HepG2 (cell line): ENCODE data around the gene NRN1L. TPM values are rescaled to one million over a fixed set of nuclear protein-coding genes. Genes with fewer than 3 reads are reported as not detected.

Experiments
- ELF4 ChIP-seq: sonication (generic); formaldehyde crosslinking; IDR thresholded peaks from 2 replicates; pipeline ENCODE4 v1.5.0; 2020; ENCODE audit warnings: missing genetic modification reagents, mild to moderate bottlenecking, moderate library complexity, borderline replicate concordance
- FOXJ3 ChIP-seq: sonication (generic); formaldehyde crosslinking; IDR thresholded peaks from 2 replicates; pipeline ENCODE4 v1.4.0; 2020; ENCODE audit warnings: missing genetic modification reagents, mild to moderate bottlenecking, borderline replicate concordance
- FOXK2 ChIP-seq: fragments of 450-650 bp; IDR thresholded peaks from 2 replicates; pipeline ENCODE4 v1.6.1; 2016
- HMG20B ChIP-seq: conservative IDR thresholded peaks from 2 replicates; pipeline ENCODE4 v1.6.1; 2016; ENCODE audit warnings: missing genetic modification reagents, missing compliant biosample characterization
- HOXA7 ChIP-seq: sonication (generic); formaldehyde crosslinking; IDR thresholded peaks from 2 replicates; pipeline ENCODE4 v1.8.1; 2022; ENCODE audit warnings: mild to moderate bottlenecking, missing genetic modification reagents, moderate library complexity
- HOXA9 ChIP-seq: sonication (generic); formaldehyde crosslinking; IDR thresholded peaks from 2 replicates; pipeline ENCODE4 v1.8.1; 2022; ENCODE audit warnings: missing genetic modification reagents, mild to moderate bottlenecking, moderate library complexity, borderline replicate concordance
- IRF9 ChIP-seq: sonication (generic); formaldehyde crosslinking; IDR thresholded peaks from 2 replicates; pipeline ENCODE4 v1.8.0; 2022; ENCODE audit warnings: missing genetic modification reagents, mild to moderate bottlenecking, borderline replicate concordance
- KAT2B ChIP-seq: fragments of 150-350 bp; IDR thresholded peaks from 2 replicates; pipeline ENCODE4 v1.6.1; 2014; ENCODE audit warnings: low read depth, low read length, borderline replicate concordance
- KDM3A ChIP-seq: IDR thresholded peaks from 2 replicates; pipeline ENCODE4 v1.6.1; 2018; ENCODE audit warnings: low read depth, missing compliant biosample characterization
- KLF13 ChIP-seq: sonication (generic); formaldehyde crosslinking; IDR thresholded peaks from 2 replicates; pipeline ENCODE4 v1.4.0; 2020; ENCODE audit warnings: mild to moderate bottlenecking, missing genetic modification reagents
- KLF6 ChIP-seq: IDR thresholded peaks from 2 replicates; pipeline ENCODE4 v1.8.0; 2016; ENCODE audit warnings: missing biosample characterization, missing genetic modification reagents
- MAFG ChIP-seq: sonication (generic); formaldehyde crosslinking; IDR thresholded peaks from 2 replicates; pipeline ENCODE4 v1.5.1; 2020; ENCODE audit warnings: mild to moderate bottlenecking, missing genetic modification reagents
- MAX ChIP-seq: IDR thresholded peaks from 2 replicates; pipeline ENCODE4 v1.6.1; 2012; ENCODE audit warnings: inconsistent platforms
- MYNN ChIP-seq: sonication (generic); formaldehyde crosslinking; IDR thresholded peaks from 2 replicates; pipeline ENCODE4 v1.4.0; 2020; ENCODE audit warnings: mild to moderate bottlenecking, low read depth, missing genetic modification reagents
- NCOA2 ChIP-seq: sonication (generic); formaldehyde crosslinking; IDR thresholded peaks from 2 replicates; pipeline ENCODE4 v1.8.0; 2022; ENCODE audit warnings: inconsistent platforms
- NKX3-1 ChIP-seq: sonication (generic); formaldehyde crosslinking; IDR thresholded peaks from 2 replicates; pipeline ENCODE4 v1.5.0; 2020; ENCODE audit warnings: missing genetic modification reagents
- SALL1 ChIP-seq: sonication (generic); formaldehyde crosslinking; IDR thresholded peaks from 2 replicates; pipeline ENCODE4 v1.8.0; 2022; ENCODE audit warnings: mild to moderate bottlenecking, missing genetic modification reagents
- SMAD1 ChIP-seq: sonication (generic); formaldehyde crosslinking; IDR thresholded peaks from 2 replicates; pipeline ENCODE4 v1.4.0; 2020; ENCODE audit warnings: missing genetic modification reagents, low read depth, mild to moderate bottlenecking, borderline replicate concordance
- SOX6 ChIP-seq, 2 experiments: fragments of 450-650 bp in 1 of 2; sonication (generic) in 1 of 2; formaldehyde crosslinking in 1 of 2; IDR thresholded peaks; 2 replicates each; pipeline versions ENCODE4 v1.4.0 to v1.6.1; 2017 to 2020; ENCODE audit warnings: antibody characterized with exemption in 1 of 2, mild to moderate bottlenecking in 1 of 2, missing genetic modification reagents in 1 of 2
- TRIM22 ChIP-seq: fragments of 450-650 bp; IDR thresholded peaks from 2 replicates; pipeline ENCODE4 v1.6.1; 2017
- ZBTB33 ChIP-seq: sonication (generic); formaldehyde crosslinking; IDR thresholded peaks from 2 replicates; pipeline ENCODE4 v1.4.0; 2020; ENCODE audit warnings: missing genetic modification reagents
- ZNF121 ChIP-seq: sonication (generic); formaldehyde crosslinking; IDR thresholded peaks from 2 replicates; pipeline ENCODE4 v1.5.0; 2020; ENCODE audit warnings: mild to moderate bottlenecking, missing genetic modification reagents
- ZNF496 ChIP-seq: sonication (generic); formaldehyde crosslinking; IDR thresholded peaks from 2 replicates; pipeline ENCODE4 v1.8.1; 2023; ENCODE audit warnings: mild to moderate bottlenecking, moderate library complexity, missing genetic modification reagents; ENCODE audit not compliant: insufficient replicate concordance
- ZNF501 ChIP-seq: sonication (generic); formaldehyde crosslinking; IDR thresholded peaks from 2 replicates; pipeline ENCODE4 v1.5.1; 2020; ENCODE audit warnings: mild to moderate bottlenecking, moderate library complexity, missing genetic modification reagents
- ZNF513 ChIP-seq: sonication (generic); formaldehyde crosslinking; conservative IDR thresholded peaks from 2 replicates; pipeline ENCODE4 v1.5.0; 2020; ENCODE audit warnings: missing genetic modification reagents
- ZNF850 ChIP-seq: sonication (generic); formaldehyde crosslinking; conservative IDR thresholded peaks from 2 replicates; pipeline ENCODE4 v1.9.0; 2021; ENCODE audit warnings: mild to moderate bottlenecking, missing genetic modification reagents
- ZSCAN21 ChIP-seq: sonication (generic); formaldehyde crosslinking; IDR thresholded peaks from 2 replicates; pipeline ENCODE4 v1.8.0; 2022; ENCODE audit warnings: mild to moderate bottlenecking, missing genetic modification reagents, moderate library complexity, borderline replicate concordance
- polyA plus RNA-seq, 8 experiments: library from polyadenylated mRNA; depleted of rRNA in 3 of 8; stranded (reverse) in 7 of 8; unstranded in 1 of 8; fragments of >200 nt; fragmentation: Illumina TruSeq in 4 of 8; extraction: Trizol in 4 of 8; gene quantifications; 2 replicates each; pipeline versions ENCODE4 v1.2.1 to v1.2.3, GENCODE V29; 2011 to 2016; ENCODE audit warnings: low read depth in 4 of 8, missing spikeins in 1 of 8, mixed read lengths in 1 of 8; ENCODE audit not compliant: insufficient read depth in 1 of 8
- total RNA-seq, 5 experiments: library from RNA; depleted of rRNA; stranded (reverse); fragments of >200 nt; fragmentation: Illumina TruSeq; extraction: Trizol; gene quantifications; 2 replicates each; pipeline ENCODE4 v1.2.3, GENCODE V29; 2016; ENCODE audit warnings: low read depth in 1 of 5

The NRN1L gene
- total and polyA plus RNA-seq, 2 of the 13 experiments (the other 11 are each of a cell fraction or from before 2014, with no cell fraction given) = 0.53 to 1.2 TPM

- no peak for TF ChIP-seq NKX3-1 (CRISPR knock-in tag)
- peak; percentile 62; the same call in 1 of the 2 replicates for TF ChIP-seq SALL1 (CRISPR knock-in tag)
- 0 out of 2 replicates have a peak, but pooled peaks have one; percentile 33 for TF ChIP-seq KDM3A (CRISPR knock-in tag)
- TF ChIP-seq HMG20B (CRISPR knock-in tag) = no peak
- TF ChIP-seq KLF6 = no peak
- no peak for TF ChIP-seq ZNF496 (CRISPR knock-in tag)
- TF ChIP-seq MAX = no peak
- no peak for TF ChIP-seq MAFG
- TF ChIP-seq ZNF513 = no peak
- no peak for TF ChIP-seq TRIM22
- no peak for TF ChIP-seq HOXA9 (CRISPR knock-in tag)
- peak; percentile 45; the same call in 1 of the 2 replicates for TF ChIP-seq ZBTB33
- TF ChIP-seq HOXA7 (CRISPR knock-in tag) = no peak
- no peak for TF ChIP-seq FOXJ3 (CRISPR knock-in tag)
- TF ChIP-seq FOXK2 = no peak
- no peak for TF ChIP-seq ZSCAN21 (CRISPR knock-in tag)
- TF ChIP-seq ZNF121 (CRISPR knock-in tag) = no peak
- no peak for TF ChIP-seq KAT2B
- no peak; the same call in 1 of the 2 replicates for TF ChIP-seq MYNN (CRISPR knock-in tag)
- no peak for TF ChIP-seq KLF13 (CRISPR knock-in tag)
- TF ChIP-seq SOX6 (IDR thresholded peaks at IDR 0.05) = no peak
- no peak for TF ChIP-seq SOX6 (CRISPR knock-in tag; IDR thresholded peaks at IDR 0.05)
- TF ChIP-seq ELF4 (CRISPR knock-in tag) = no peak
- no peak for TF ChIP-seq SMAD1 (CRISPR knock-in tag)
- TF ChIP-seq ZNF501 (CRISPR knock-in tag) = peak; percentile 54
- TF ChIP-seq ZNF850 (CRISPR knock-in tag) = no peak
- TF ChIP-seq IRF9 (CRISPR knock-in tag) = 0 out of 2 replicates have a peak, but pooled peaks have one; percentile 25
- no peak for TF ChIP-seq NCOA2 (CRISPR knock-in tag)
These were observed 818 bp upstream of the NRN1L start (continued) for GRCh38 chr16:67883872-67884261.
